ENCODE data around the gene RAB22A. TPM values are rescaled to one million over a fixed set of nuclear protein-coding genes. Genes with fewer than 3 reads are reported as not detected.

Gene RAB22A
- total RNA-seq, 1 donor, result 23.9 TPM

DNA sequence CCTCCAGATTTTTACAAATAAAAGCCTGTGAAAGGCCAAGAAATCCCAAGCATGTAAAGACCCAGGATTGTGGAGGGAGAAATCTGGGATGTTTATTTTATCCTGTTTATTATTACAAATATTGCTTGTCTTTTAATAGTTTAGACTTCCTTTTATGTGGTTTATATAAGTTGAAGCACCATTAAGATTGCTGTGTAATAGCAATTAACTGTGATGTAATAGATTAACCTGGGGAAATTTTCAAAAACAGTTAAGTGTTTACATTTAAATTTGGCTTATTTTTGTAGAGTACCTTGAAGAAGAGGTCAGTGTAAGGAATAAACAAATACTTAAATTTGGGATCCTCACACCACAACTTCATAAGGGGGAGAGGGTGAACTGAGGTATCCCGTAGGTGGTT, 106.5 kb downstream of the RAB22A start:
- TF ChIP-seq, protein P1, sequence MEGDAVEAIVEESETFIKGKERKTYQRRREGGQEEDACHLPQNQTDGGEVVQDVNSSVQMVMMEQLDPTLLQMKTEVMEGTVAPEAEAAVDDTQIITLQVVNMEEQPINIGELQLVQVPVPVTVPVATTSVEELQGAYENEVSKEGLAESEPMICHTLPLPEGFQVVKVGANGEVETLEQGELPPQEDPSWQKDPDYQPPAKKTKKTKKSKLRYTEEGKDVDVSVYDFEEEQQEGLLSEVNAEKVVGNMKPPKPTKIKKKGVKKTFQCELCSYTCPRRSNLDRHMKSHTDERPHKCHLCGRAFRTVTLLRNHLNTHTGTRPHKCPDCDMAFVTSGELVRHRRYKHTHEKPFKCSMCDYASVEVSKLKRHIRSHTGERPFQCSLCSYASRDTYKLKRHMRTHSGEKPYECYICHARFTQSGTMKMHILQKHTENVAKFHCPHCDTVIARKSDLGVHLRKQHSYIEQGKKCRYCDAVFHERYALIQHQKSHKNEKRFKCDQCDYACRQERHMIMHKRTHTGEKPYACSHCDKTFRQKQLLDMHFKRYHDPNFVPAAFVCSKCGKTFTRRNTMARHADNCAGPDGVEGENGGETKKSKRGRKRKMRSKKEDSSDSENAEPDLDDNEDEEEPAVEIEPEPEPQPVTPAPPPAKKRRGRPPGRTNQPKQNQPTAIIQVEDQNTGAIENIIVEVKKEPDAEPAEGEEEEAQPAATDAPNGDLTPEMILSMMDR (IDR thresholded peaks at IDR 0.05; ENCODE audit: extremely low read depth, low read depth, low read length), result no peak
- Histone ChIP-seq H3K9me3 (ENCODE audit: low read depth, low read length) (no peaks in the 10 kb centered on the region), H3K36me3 (ENCODE audit: insufficient read depth, low read length) (peaks cover 12% of the 10 kb centered on the region), H3K79me2 (ENCODE audit: insufficient read depth, low read length) (peaks cover 76% of the 10 kb centered on the region), H3K27ac (ENCODE audit: low read depth, low read length) (peak overlapping the region; percentile 13), H3K4me2 (ENCODE audit: insufficient read depth, low read length) (no peak overlapping the region), H3K27me3 (ENCODE audit: insufficient read depth, low read length) (no peaks in the 10 kb centered on the region), H2AFZ (ENCODE audit: low read length) (no peak overlapping the region), H3K4me3 (ENCODE audit: insufficient read depth, low read length) (no peak overlapping the region), H3K4me1 (ENCODE audit: insufficient read depth, low read length) (peaks cover 8% of the 10 kb centered on the region), H4K20me1 (ENCODE audit: insufficient read depth, low read length) (peaks cover 34% of the 10 kb centered on the region)
- no peak for DNase-seq (ENCODE audit: insufficient read length, low spot score, missing footprints)

DNA sequence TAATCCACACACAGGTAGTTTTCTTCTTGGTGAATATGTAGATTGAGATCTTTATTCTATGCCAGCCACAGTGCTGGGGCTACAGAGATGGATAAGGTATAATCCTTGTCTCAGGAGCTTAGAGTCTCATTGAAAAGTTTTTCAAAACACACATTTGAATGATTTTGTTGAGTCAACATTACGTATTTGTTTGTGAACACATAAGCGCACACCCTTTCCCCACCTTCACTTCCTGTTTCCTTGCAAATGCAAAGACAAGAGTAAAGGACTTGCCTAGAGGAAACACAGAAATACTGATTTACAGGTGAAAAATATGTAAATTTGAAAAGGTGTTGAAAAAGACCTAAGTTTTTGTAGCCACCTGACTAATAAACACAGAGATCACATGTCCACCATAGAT, 107.3 kb downstream of the RAB22A start:
- no peak overlapping the region for H2AFZ ChIP-seq (ENCODE audit: low read length)

More for the DNA sequence above, 107.3 kb downstream of the RAB22A start:
- Histone ChIP-seq H3K36me3 (ENCODE audit: insufficient read depth, low read length) (peaks cover 16% of the 10 kb centered on the region), H3K4me3 (ENCODE audit: insufficient read depth, low read length) (no peak overlapping the region), H3K27ac (ENCODE audit: low read depth, low read length) (no peak overlapping the region), H3K4me1 (ENCODE audit: insufficient read depth, low read length) (peaks cover 8% of the 10 kb centered on the region), H3K27me3 (ENCODE audit: insufficient read depth, low read length) (no peaks in the 10 kb centered on the region), H4K20me1 (ENCODE audit: insufficient read depth, low read length) (peaks cover 32% of the 10 kb centered on the region), H3K9me3 (ENCODE audit: low read depth, low read length) (no peaks in the 10 kb centered on the region), H3K79me2 (ENCODE audit: insufficient read depth, low read length) (peaks cover 76% of the 10 kb centered on the region), H3K4me2 (ENCODE audit: insufficient read depth, low read length) (no peak overlapping the region)
- no peak for DNase-seq (ENCODE audit: insufficient read length, low spot score, missing footprints)
- TF ChIP-seq, protein P1 (IDR thresholded peaks at IDR 0.05; ENCODE audit: extremely low read depth, low read depth, low read length), result no peak

Other genes with a start within 250 kb of the RAB22A start
- not detected in 2 replicates for gene ANKRD60, start 81.1 kb upstream of the RAB22A start, total RNA-seq
- gene VAPB, start 79.5 kb downstream of the RAB22A start, total RNA-seq, result 12.4 and 14.5 TPM in 2 replicates
- gene APCDD1L, start 205.7 kb downstream of the RAB22A start, total RNA-seq, result 16.3 and 16.5 TPM in 2 replicates